H9 (cell line): ENCODE results near the gene ROBO1. TPM values are rescaled to one million over a fixed set of nuclear protein-coding genes. Genes with fewer than 3 reads are reported as not detected.

ENCODE experiments used
- DNase-seq: peaks from one replicate; pipeline ENCODE4 v3.0.0-alpha.2; 2017
- H2AFZ ChIP-seq: one replicate; pipeline ENCODE4 v1.6.1; 2013; ENCODE audit warnings: mild to moderate bottlenecking, low read length, control low read depth, moderate library complexity
- H2AK5ac ChIP-seq: 2 replicates; pipeline ENCODE4 v1.6.1; 2013; ENCODE audit warnings: low read length, control low read depth, mixed read lengths; ENCODE audit not compliant: insufficient read length
- H2BK120ac ChIP-seq: one replicate; pipeline ENCODE4 v1.6.1; 2013; ENCODE audit warnings: low read depth, mild to moderate bottlenecking, low read length, control low read depth, inconsistent platforms; ENCODE audit not compliant: poor library complexity, severe bottlenecking
- H2BK12ac ChIP-seq: 2 replicates; pipeline ENCODE4 v1.6.1; 2013; ENCODE audit warnings: low read length, control low read depth, mixed read lengths, low read depth; ENCODE audit not compliant: insufficient read length
- H2BK15ac ChIP-seq: 2 replicates; pipeline ENCODE4 v1.6.1; 2013; ENCODE audit warnings: low read depth, low read length, control low read depth
- H2BK20ac ChIP-seq: one replicate; pipeline ENCODE4 v1.6.1; 2013; ENCODE audit warnings: low read depth, mild to moderate bottlenecking, low read length, control low read depth, inconsistent platforms; ENCODE audit not compliant: poor library complexity, severe bottlenecking
- H2BK5ac ChIP-seq: 2 replicates; pipeline ENCODE4 v1.6.1; 2013; ENCODE audit warnings: low read length, control low read depth, mixed read lengths; ENCODE audit not compliant: insufficient read length
- H3K14ac ChIP-seq: 2 replicates; pipeline ENCODE4 v1.6.1; 2013; ENCODE audit warnings: low read length, control low read depth; ENCODE audit not compliant: insufficient read depth
- H3K18ac ChIP-seq: 2 replicates; pipeline ENCODE4 v1.6.1; 2013; ENCODE audit warnings: low read depth, mild to moderate bottlenecking, mixed read lengths, low read length, control low read depth; ENCODE audit not compliant: insufficient read length
- H3K23ac ChIP-seq: 2 replicates; pipeline ENCODE4 v1.6.1; 2013; ENCODE audit warnings: low read length, control low read depth, mixed read lengths, low read depth; ENCODE audit not compliant: insufficient read length
- H3K23me2 ChIP-seq: 2 replicates; pipeline ENCODE4 v1.6.1; 2013; ENCODE audit warnings: low read depth, mild to moderate bottlenecking, mixed read lengths, low read length, control low read depth; ENCODE audit not compliant: insufficient read length, poor library complexity, severe bottlenecking
- H3K27ac ChIP-seq: 2 replicates; pipeline ENCODE4 v1.5.1; 2013; ENCODE audit warnings: low read length, control low read depth, mixed read lengths, low read depth; ENCODE audit not compliant: insufficient read length
- H3K27me3 ChIP-seq: 2 replicates; pipeline ENCODE4 v1.6.1; 2013; ENCODE audit warnings: low read length, control low read depth, inconsistent platforms; ENCODE audit not compliant: insufficient read depth
- H3K4ac ChIP-seq: 2 replicates; pipeline ENCODE4 v1.6.1; 2013; ENCODE audit warnings: low read depth, mild to moderate bottlenecking, control low read depth, inconsistent platforms, low read length, moderate library complexity
- H3K4me1 ChIP-seq: 2 replicates; pipeline ENCODE4 v1.6.1; 2013; ENCODE audit warnings: low read length, control low read depth, inconsistent platforms; ENCODE audit not compliant: insufficient read depth
- H3K4me2 ChIP-seq: 2 replicates; pipeline ENCODE4 v1.6.1; 2013; ENCODE audit warnings: low read length, control low read depth, mixed read lengths; ENCODE audit not compliant: insufficient read length, insufficient read depth
- H3K56ac ChIP-seq: 2 replicates; pipeline ENCODE4 v1.6.1; 2013; ENCODE audit warnings: low read depth, mild to moderate bottlenecking, mixed read lengths, low read length, control low read depth; ENCODE audit not compliant: insufficient read length
- H3K79me1 ChIP-seq: 2 replicates; pipeline ENCODE4 v1.6.1; 2013; ENCODE audit warnings: low read depth, mild to moderate bottlenecking, moderate library complexity, low read length, control low read depth, inconsistent platforms; ENCODE audit not compliant: insufficient read depth, poor library complexity, severe bottlenecking
- H3K79me2 ChIP-seq: 2 replicates; pipeline ENCODE4 v1.6.1; 2013; ENCODE audit warnings: low read length, control low read depth, inconsistent platforms; ENCODE audit not compliant: insufficient read depth
- H3K9ac ChIP-seq: 2 replicates; pipeline ENCODE4 v1.6.1; 2013; ENCODE audit warnings: low read length, control low read depth, mixed read lengths; ENCODE audit not compliant: insufficient read length; ENCODE audit errors: extremely low read depth
- H3K9me3 ChIP-seq: one replicate; pipeline ENCODE4 v1.6.1; 2013; ENCODE audit warnings: low read depth, low read length, inconsistent platforms; ENCODE audit not compliant: control insufficient read depth
- H3T11ph ChIP-seq: one replicate; pipeline ENCODE4 v1.6.1; 2013; ENCODE audit warnings: mild to moderate bottlenecking, low read length, control low read depth, inconsistent platforms
- H4K20me1 ChIP-seq: one replicate; pipeline ENCODE4 v1.6.1; 2013; ENCODE audit not compliant: control insufficient read depth, insufficient read length, insufficient read depth
- H4K5ac ChIP-seq: 2 replicates; pipeline ENCODE4 v1.6.1; 2013; ENCODE audit warnings: low read depth, mild to moderate bottlenecking, mixed read lengths, low read length, control low read depth; ENCODE audit not compliant: insufficient read length
- H4K8ac ChIP-seq: replicated peaks from 2 replicates; pipeline ENCODE4 v1.6.1; 2013; ENCODE audit warnings: low read length, control low read depth, mixed read lengths, low read depth; ENCODE audit not compliant: insufficient read length
- H4K91ac ChIP-seq: 2 replicates; pipeline ENCODE4 v1.6.1; 2013; ENCODE audit warnings: low read depth, mild to moderate bottlenecking, moderate library complexity, mixed read lengths, low read length, control low read depth; ENCODE audit not compliant: insufficient read length
- H3K27ac Mint-ChIP-seq, 3 experiments: 2 replicates in 2 of 3; 3 replicates in 1 of 3; pipeline ENCODE4 v1.8.0; 2020 to 2021; ENCODE audit warnings: mixed read lengths in 3 of 3, mild to moderate bottlenecking in 1 of 3, moderate library complexity in 1 of 3
- H3K27me3 Mint-ChIP-seq: 2 replicates; pipeline ENCODE4 v1.8.0; 2021; ENCODE audit warnings: low read depth, mild to moderate bottlenecking, moderate library complexity, mixed read lengths
- H3K36me3 Mint-ChIP-seq, 3 experiments: 2 replicates in 2 of 3; 3 replicates in 1 of 3; pipeline ENCODE4 v1.8.0; 2020 to 2021; ENCODE audit warnings: low read depth in 3 of 3, mixed read lengths in 3 of 3; ENCODE audit not compliant: insufficient read depth in 1 of 3
- H3K4me1 Mint-ChIP-seq, 2 experiments: 2 replicates each; pipeline ENCODE4 v1.8.0; 2020; ENCODE audit warnings: mixed read lengths in 2 of 2
- H3K4me3 Mint-ChIP-seq, 2 experiments: 2 replicates in 1 of 2; 3 replicates in 1 of 2; pipeline ENCODE4 v1.8.0; 2020 to 2021; ENCODE audit warnings: mild to moderate bottlenecking in 2 of 2, mixed read lengths in 2 of 2, moderate library complexity in 1 of 2
- H3K9me3 Mint-ChIP-seq, 2 experiments: 2 replicates in 1 of 2; 3 replicates in 1 of 2; pipeline ENCODE4 v1.8.0; 2020; ENCODE audit warnings: mild to moderate bottlenecking in 2 of 2, mixed read lengths in 2 of 2, moderate library complexity in 1 of 2
- WGBS: extraction: QIAGEN DNeasy Blood & Tissue Kit; methylation state at CpG from one replicate; pipeline ENCODE4 v1.1.7; 2013; ENCODE audit warnings: missing lambda C conversion rate, low lambda C conversion rate, mixed read lengths; ENCODE audit not compliant: insufficient read length; ENCODE audit errors: extremely low coverage; 5-methylcytosine and 5-hydroxymethylcytosine counted together
- total RNA-seq: library from RNA; stranded (reverse); gene quantifications from 2 replicates; pipeline ENCODE4 v1.2.1, GENCODE V29; 2021
- TF ChIP-seq, protein P1 (sequence below): fragments of 200-600 bp; sonication (generic); conservative IDR thresholded peaks from 3 replicates; pipeline ENCODE4 v1.8.0; 2021; ENCODE audit warnings: antibody characterized with exemption, mild to moderate bottlenecking

Gene ROBO1
- total RNA-seq, 1 experiment from 2014 or later, result 62.7 TPM

GRCh38 chr3:78940128-78940527 lies 827.7 kb downstream of the ROBO1 start:
- Histone ChIP-seq H3K4me1 (no peaks in the 10 kb centered on the region), H2BK5ac (no peak overlapping the region), H3K9me3 (peaks cover 13% of the 10 kb centered on the region), H3K14ac (no peak overlapping the region), H3K27ac (no peak overlapping the region), H2AK5ac (no peak overlapping the region), H3K23me2 (no peaks in the 10 kb centered on the region), H3K79me1 (peaks cover 3% of the 10 kb centered on the region), H3K4ac (no peak overlapping the region), H4K5ac (no peak overlapping the region), H3K18ac (no peak overlapping the region), H3K79me2 (no peaks in the 10 kb centered on the region), H3K56ac (no peak overlapping the region), H4K91ac (no peak overlapping the region), H4K8ac (no peak overlapping the region), H2BK15ac (no peak overlapping the region), H3T11ph (no peak overlapping the region), H3K9ac (no peak overlapping the region), H3K27me3 (no peaks in the 10 kb centered on the region), H3K4me2 (no peak overlapping the region), H2BK20ac (no peak overlapping the region), H2BK120ac (no peak overlapping the region), H4K20me1 (no peaks in the 10 kb centered on the region), H3K23ac (no peak overlapping the region), H2BK12ac (no peak overlapping the region), H2AFZ (no peak overlapping the region)
- H3K4me3 Mint-ChIP-seq, result no peak overlapping the region
- H3K36me3 Mint-ChIP-seq, result peaks cover 20 to 40% (median 30%) of the 10 kb centered on the region in 3 experiments
- WGBS, result no CpG with 5 or more reads among the region's 2 CpGs
- DNase-seq, result no peak
- TF ChIP-seq, protein P1, sequence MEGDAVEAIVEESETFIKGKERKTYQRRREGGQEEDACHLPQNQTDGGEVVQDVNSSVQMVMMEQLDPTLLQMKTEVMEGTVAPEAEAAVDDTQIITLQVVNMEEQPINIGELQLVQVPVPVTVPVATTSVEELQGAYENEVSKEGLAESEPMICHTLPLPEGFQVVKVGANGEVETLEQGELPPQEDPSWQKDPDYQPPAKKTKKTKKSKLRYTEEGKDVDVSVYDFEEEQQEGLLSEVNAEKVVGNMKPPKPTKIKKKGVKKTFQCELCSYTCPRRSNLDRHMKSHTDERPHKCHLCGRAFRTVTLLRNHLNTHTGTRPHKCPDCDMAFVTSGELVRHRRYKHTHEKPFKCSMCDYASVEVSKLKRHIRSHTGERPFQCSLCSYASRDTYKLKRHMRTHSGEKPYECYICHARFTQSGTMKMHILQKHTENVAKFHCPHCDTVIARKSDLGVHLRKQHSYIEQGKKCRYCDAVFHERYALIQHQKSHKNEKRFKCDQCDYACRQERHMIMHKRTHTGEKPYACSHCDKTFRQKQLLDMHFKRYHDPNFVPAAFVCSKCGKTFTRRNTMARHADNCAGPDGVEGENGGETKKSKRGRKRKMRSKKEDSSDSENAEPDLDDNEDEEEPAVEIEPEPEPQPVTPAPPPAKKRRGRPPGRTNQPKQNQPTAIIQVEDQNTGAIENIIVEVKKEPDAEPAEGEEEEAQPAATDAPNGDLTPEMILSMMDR, result no peak
- 0 out of 4 replicates have a peak, but pooled peaks cover 0 to 2% of the 10 kb centered on the region in 2 experiments for H3K4me1 Mint-ChIP-seq
- H3K27me3 Mint-ChIP-seq, result no peaks in the 10 kb centered on the region
- H3K27ac Mint-ChIP-seq, result no peak overlapping the region
- H3K9me3 Mint-ChIP-seq, result peaks cover 24% of the 10 kb centered on the region in 2 experiments
